HL-60 (cell line): ENCODE results near the gene BLM.

ENCODE experiments used
- DNase-seq, 2 experiments: peaks; one replicate each; pipeline ENCODE4 v3.0.0-alpha.2; 2010 to 2020; ENCODE audit warnings: low read depth in 1 of 2, low spot score in 1 of 2
- H3K27ac ChIP-seq: fragments of 250-450 bp; sonication (Bioruptor Pico); replicated peaks from 2 replicates; pipeline ENCODE4 v1.5.1; 2020; ENCODE audit warnings: mild to moderate bottlenecking, moderate library complexity
- H3K27me3 ChIP-seq: fragments of 250-450 bp; sonication (Bioruptor Pico); 2 replicates; pipeline ENCODE4 v1.5.1; 2021; ENCODE audit warnings: mild to moderate bottlenecking, moderate library complexity; ENCODE audit not compliant: insufficient read depth, poor library complexity, severe bottlenecking
- H3K4me3 ChIP-seq: replicated peaks from 2 replicates; pipeline ENCODE4 v1.5.1; 2011; ENCODE audit warnings: mild to moderate bottlenecking, control low read depth, low read length; ENCODE audit not compliant: insufficient read depth
- GABPA ChIP-seq: IDR thresholded peaks from 2 replicates; pipeline ENCODE4 v1.6.1; 2012; ENCODE audit warnings: low read depth
- POLR2AphosphoS5 ChIP-seq: IDR thresholded peaks from 2 replicates; pipeline ENCODE4 v1.6.1; 2012; ENCODE audit warnings: low read depth
- SPI1 ChIP-seq: IDR thresholded peaks from 2 replicates; pipeline ENCODE4 v1.6.1; 2012; ENCODE audit warnings: low read depth, mild to moderate bottlenecking, borderline replicate concordance
- TF ChIP-seq, protein P1 (sequence below): IDR thresholded peaks from one replicate; pipeline ENCODE4 v1.5.1; 2011; ENCODE audit warnings: low read length, control low read depth, inconsistent platforms; ENCODE audit not compliant: insufficient read depth
- TF ChIP-seq, protein P2 (sequence below): IDR thresholded peaks from 2 replicates; pipeline ENCODE4 v1.6.1; 2012; ENCODE audit warnings: low read depth; ENCODE audit not compliant: insufficient replicate concordance

Gene BLM

DNA sequence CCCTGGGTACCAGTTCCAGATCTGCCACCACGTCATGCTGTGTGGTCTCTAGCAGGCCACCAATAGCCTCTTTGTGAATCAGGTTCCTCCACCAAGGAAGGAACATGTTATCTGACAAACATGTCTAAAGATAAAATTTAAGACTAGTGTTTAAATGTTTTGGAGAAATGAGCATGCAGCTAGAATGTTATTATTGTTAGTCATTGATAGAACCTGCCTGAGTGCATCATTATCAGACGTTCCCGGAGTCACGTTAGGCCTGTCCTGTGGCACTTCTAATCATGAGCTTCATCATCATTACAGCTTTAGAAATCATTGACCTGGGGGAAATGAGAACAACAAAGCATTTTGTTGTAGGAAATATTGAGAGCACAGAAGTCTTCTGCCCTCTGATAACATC lies 92.4 kb downstream of the BLM start:
- Histone ChIP-seq H3K27ac (no peak overlapping the region), H3K4me3 (no peak overlapping the region), H3K27me3 (no peaks in the 10 kb centered on the region)
- TF ChIP-seq GABPA (no peak), SPI1 (no peak), POLR2AphosphoS5 (no peak)
- TF ChIP-seq, protein P1, sequence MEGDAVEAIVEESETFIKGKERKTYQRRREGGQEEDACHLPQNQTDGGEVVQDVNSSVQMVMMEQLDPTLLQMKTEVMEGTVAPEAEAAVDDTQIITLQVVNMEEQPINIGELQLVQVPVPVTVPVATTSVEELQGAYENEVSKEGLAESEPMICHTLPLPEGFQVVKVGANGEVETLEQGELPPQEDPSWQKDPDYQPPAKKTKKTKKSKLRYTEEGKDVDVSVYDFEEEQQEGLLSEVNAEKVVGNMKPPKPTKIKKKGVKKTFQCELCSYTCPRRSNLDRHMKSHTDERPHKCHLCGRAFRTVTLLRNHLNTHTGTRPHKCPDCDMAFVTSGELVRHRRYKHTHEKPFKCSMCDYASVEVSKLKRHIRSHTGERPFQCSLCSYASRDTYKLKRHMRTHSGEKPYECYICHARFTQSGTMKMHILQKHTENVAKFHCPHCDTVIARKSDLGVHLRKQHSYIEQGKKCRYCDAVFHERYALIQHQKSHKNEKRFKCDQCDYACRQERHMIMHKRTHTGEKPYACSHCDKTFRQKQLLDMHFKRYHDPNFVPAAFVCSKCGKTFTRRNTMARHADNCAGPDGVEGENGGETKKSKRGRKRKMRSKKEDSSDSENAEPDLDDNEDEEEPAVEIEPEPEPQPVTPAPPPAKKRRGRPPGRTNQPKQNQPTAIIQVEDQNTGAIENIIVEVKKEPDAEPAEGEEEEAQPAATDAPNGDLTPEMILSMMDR: no peak
- TF ChIP-seq, protein P2, sequence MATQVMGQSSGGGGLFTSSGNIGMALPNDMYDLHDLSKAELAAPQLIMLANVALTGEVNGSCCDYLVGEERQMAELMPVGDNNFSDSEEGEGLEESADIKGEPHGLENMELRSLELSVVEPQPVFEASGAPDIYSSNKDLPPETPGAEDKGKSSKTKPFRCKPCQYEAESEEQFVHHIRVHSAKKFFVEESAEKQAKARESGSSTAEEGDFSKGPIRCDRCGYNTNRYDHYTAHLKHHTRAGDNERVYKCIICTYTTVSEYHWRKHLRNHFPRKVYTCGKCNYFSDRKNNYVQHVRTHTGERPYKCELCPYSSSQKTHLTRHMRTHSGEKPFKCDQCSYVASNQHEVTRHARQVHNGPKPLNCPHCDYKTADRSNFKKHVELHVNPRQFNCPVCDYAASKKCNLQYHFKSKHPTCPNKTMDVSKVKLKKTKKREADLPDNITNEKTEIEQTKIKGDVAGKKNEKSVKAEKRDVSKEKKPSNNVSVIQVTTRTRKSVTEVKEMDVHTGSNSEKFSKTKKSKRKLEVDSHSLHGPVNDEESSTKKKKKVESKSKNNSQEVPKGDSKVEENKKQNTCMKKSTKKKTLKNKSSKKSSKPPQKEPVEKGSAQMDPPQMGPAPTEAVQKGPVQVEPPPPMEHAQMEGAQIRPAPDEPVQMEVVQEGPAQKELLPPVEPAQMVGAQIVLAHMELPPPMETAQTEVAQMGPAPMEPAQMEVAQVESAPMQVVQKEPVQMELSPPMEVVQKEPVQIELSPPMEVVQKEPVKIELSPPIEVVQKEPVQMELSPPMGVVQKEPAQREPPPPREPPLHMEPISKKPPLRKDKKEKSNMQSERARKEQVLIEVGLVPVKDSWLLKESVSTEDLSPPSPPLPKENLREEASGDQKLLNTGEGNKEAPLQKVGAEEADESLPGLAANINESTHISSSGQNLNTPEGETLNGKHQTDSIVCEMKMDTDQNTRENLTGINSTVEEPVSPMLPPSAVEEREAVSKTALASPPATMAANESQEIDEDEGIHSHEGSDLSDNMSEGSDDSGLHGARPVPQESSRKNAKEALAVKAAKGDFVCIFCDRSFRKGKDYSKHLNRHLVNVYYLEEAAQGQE: no peak
- DNase-seq: no peak

DNA sequence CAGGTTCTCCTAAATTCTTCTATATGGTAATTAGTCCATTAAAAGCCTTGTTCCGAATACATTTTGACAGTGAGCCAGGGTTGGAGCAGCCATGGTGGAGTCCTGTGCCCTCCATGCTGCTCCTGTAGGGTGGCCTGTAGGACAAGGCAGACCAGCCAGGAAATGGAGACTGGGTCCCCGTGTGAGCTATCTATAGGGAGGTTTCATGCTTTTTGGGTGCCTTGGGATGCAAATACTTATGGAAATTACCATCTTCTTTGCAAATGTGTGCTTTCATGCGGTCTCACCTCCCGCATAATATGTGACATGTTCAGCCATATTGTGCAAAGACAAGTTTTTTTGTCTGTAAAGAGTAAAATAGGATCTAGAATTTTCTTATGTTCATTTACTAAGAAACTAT lies 93.2 kb downstream of the BLM start:
- no peak for DNase-seq
- Histone ChIP-seq H3K4me3 (no peak overlapping the region), H3K27me3 (no peaks in the 10 kb centered on the region), H3K27ac (no peak overlapping the region)
- no peak for TF ChIP-seq GABPA
- TF ChIP-seq POLR2AphosphoS5: no peak
- TF ChIP-seq, protein P2: no peak

DNA sequence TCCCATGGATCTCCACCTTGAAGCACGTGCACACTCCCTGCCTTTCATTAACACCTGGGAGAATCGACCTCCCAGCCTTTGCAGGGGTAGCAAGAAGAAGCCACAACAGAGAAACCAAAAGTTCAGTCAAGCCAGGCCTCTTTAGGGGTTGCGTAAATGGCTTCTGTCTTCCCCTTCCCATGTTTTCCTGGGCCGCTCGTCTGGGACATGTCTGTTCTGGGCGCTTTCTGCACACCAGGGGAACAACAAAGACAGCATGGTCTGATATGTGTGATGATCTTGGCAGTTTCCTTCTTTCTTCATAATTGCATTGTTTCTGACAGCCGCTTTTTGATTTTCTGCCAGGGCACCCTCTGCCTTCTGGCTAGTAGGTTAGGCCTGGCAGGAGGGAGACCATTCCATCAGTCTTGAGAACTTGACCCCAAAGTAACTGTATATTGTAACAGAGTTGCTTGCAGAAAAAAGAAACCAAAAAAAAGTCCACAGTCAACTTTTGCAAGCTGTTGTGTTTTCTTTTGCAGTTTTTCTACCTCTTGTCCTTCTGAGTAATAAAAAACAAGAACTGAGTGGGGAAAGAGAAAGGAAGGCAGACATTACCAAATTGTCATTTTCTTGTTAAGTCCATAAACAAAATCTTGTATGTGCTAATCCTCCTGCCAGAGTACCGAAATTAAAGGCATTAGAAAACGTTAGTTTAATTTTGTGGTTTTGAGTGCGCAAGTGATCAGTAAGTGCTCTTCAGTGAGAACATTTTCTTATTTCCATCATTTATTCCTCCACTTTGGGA lies 95.2 kb downstream of the BLM start:
- no peak for DNase-seq
- TF ChIP-seq, protein P2: no peak
- TF ChIP-seq GABPA (no peak), POLR2AphosphoS5 (no peak), SPI1 (no peak)
- TF ChIP-seq, protein P1: no peak
- Histone ChIP-seq H3K27ac (peak overlapping the region; percentile 29), H3K27me3 (no peaks in the 10 kb centered on the region), H3K4me3 (no peak overlapping the region)
